H9 (cell line): Measurements from ENCODE around the gene AARSD1. TPM values are rescaled to one million over a fixed set of nuclear protein-coding genes. Genes with fewer than 3 reads are reported as not detected.

ENCODE experiments used
- DNase-seq: peaks from one replicate; pipeline ENCODE4 v3.0.0-alpha.2; 2017
- H2AFZ ChIP-seq: one replicate; pipeline ENCODE4 v1.6.1; 2013; ENCODE audit warnings: mild to moderate bottlenecking, low read length, control low read depth, moderate library complexity
- H2AK5ac ChIP-seq: 2 replicates; pipeline ENCODE4 v1.6.1; 2013; ENCODE audit warnings: low read length, control low read depth, mixed read lengths; ENCODE audit not compliant: insufficient read length
- H2BK120ac ChIP-seq: one replicate; pipeline ENCODE4 v1.6.1; 2013; ENCODE audit warnings: low read depth, mild to moderate bottlenecking, low read length, control low read depth, inconsistent platforms; ENCODE audit not compliant: poor library complexity, severe bottlenecking
- H2BK12ac ChIP-seq: 2 replicates; pipeline ENCODE4 v1.6.1; 2013; ENCODE audit warnings: low read length, control low read depth, mixed read lengths, low read depth; ENCODE audit not compliant: insufficient read length
- H2BK15ac ChIP-seq: 2 replicates; pipeline ENCODE4 v1.6.1; 2013; ENCODE audit warnings: low read depth, low read length, control low read depth
- H2BK20ac ChIP-seq: one replicate; pipeline ENCODE4 v1.6.1; 2013; ENCODE audit warnings: low read depth, mild to moderate bottlenecking, low read length, control low read depth, inconsistent platforms; ENCODE audit not compliant: poor library complexity, severe bottlenecking
- H2BK5ac ChIP-seq: 2 replicates; pipeline ENCODE4 v1.6.1; 2013; ENCODE audit warnings: low read length, control low read depth, mixed read lengths; ENCODE audit not compliant: insufficient read length
- H3K14ac ChIP-seq: 2 replicates; pipeline ENCODE4 v1.6.1; 2013; ENCODE audit warnings: low read length, control low read depth; ENCODE audit not compliant: insufficient read depth
- H3K18ac ChIP-seq: 2 replicates; pipeline ENCODE4 v1.6.1; 2013; ENCODE audit warnings: low read depth, mild to moderate bottlenecking, mixed read lengths, low read length, control low read depth; ENCODE audit not compliant: insufficient read length
- H3K23ac ChIP-seq: 2 replicates; pipeline ENCODE4 v1.6.1; 2013; ENCODE audit warnings: low read length, control low read depth, mixed read lengths, low read depth; ENCODE audit not compliant: insufficient read length
- H3K23me2 ChIP-seq: 2 replicates; pipeline ENCODE4 v1.6.1; 2013; ENCODE audit warnings: low read depth, mild to moderate bottlenecking, mixed read lengths, low read length, control low read depth; ENCODE audit not compliant: insufficient read length, poor library complexity, severe bottlenecking
- H3K27ac ChIP-seq: 2 replicates; pipeline ENCODE4 v1.5.1; 2013; ENCODE audit warnings: low read length, control low read depth, mixed read lengths, low read depth; ENCODE audit not compliant: insufficient read length
- H3K27me3 ChIP-seq: 2 replicates; pipeline ENCODE4 v1.6.1; 2013; ENCODE audit warnings: low read length, control low read depth, inconsistent platforms; ENCODE audit not compliant: insufficient read depth
- H3K4ac ChIP-seq: 2 replicates; pipeline ENCODE4 v1.6.1; 2013; ENCODE audit warnings: low read depth, mild to moderate bottlenecking, control low read depth, inconsistent platforms, low read length, moderate library complexity
- H3K4me1 ChIP-seq: 2 replicates; pipeline ENCODE4 v1.6.1; 2013; ENCODE audit warnings: low read length, control low read depth, inconsistent platforms; ENCODE audit not compliant: insufficient read depth
- H3K4me2 ChIP-seq: 2 replicates; pipeline ENCODE4 v1.6.1; 2013; ENCODE audit warnings: low read length, control low read depth, mixed read lengths; ENCODE audit not compliant: insufficient read length, insufficient read depth
- H3K56ac ChIP-seq: 2 replicates; pipeline ENCODE4 v1.6.1; 2013; ENCODE audit warnings: low read depth, mild to moderate bottlenecking, mixed read lengths, low read length, control low read depth; ENCODE audit not compliant: insufficient read length
- H3K79me1 ChIP-seq: 2 replicates; pipeline ENCODE4 v1.6.1; 2013; ENCODE audit warnings: low read depth, mild to moderate bottlenecking, moderate library complexity, low read length, control low read depth, inconsistent platforms; ENCODE audit not compliant: insufficient read depth, poor library complexity, severe bottlenecking
- H3K79me2 ChIP-seq: 2 replicates; pipeline ENCODE4 v1.6.1; 2013; ENCODE audit warnings: low read length, control low read depth, inconsistent platforms; ENCODE audit not compliant: insufficient read depth
- H3K9ac ChIP-seq: 2 replicates; pipeline ENCODE4 v1.6.1; 2013; ENCODE audit warnings: low read length, control low read depth, mixed read lengths; ENCODE audit not compliant: insufficient read length; ENCODE audit errors: extremely low read depth
- H3K9me3 ChIP-seq: one replicate; pipeline ENCODE4 v1.6.1; 2013; ENCODE audit warnings: low read depth, low read length, inconsistent platforms; ENCODE audit not compliant: control insufficient read depth
- H3T11ph ChIP-seq: one replicate; pipeline ENCODE4 v1.6.1; 2013; ENCODE audit warnings: mild to moderate bottlenecking, low read length, control low read depth, inconsistent platforms
- H4K20me1 ChIP-seq: one replicate; pipeline ENCODE4 v1.6.1; 2013; ENCODE audit not compliant: control insufficient read depth, insufficient read length, insufficient read depth
- H4K5ac ChIP-seq: 2 replicates; pipeline ENCODE4 v1.6.1; 2013; ENCODE audit warnings: low read depth, mild to moderate bottlenecking, mixed read lengths, low read length, control low read depth; ENCODE audit not compliant: insufficient read length
- H4K8ac ChIP-seq: replicated peaks from 2 replicates; pipeline ENCODE4 v1.6.1; 2013; ENCODE audit warnings: low read length, control low read depth, mixed read lengths, low read depth; ENCODE audit not compliant: insufficient read length
- H4K91ac ChIP-seq: 2 replicates; pipeline ENCODE4 v1.6.1; 2013; ENCODE audit warnings: low read depth, mild to moderate bottlenecking, moderate library complexity, mixed read lengths, low read length, control low read depth; ENCODE audit not compliant: insufficient read length
- H3K27ac Mint-ChIP-seq, 3 experiments: 2 replicates in 2 of 3; 3 replicates in 1 of 3; pipeline ENCODE4 v1.8.0; 2020 to 2021; ENCODE audit warnings: mixed read lengths in 3 of 3, mild to moderate bottlenecking in 1 of 3, moderate library complexity in 1 of 3
- H3K27me3 Mint-ChIP-seq: 2 replicates; pipeline ENCODE4 v1.8.0; 2021; ENCODE audit warnings: low read depth, mild to moderate bottlenecking, moderate library complexity, mixed read lengths
- H3K36me3 Mint-ChIP-seq, 3 experiments: 2 replicates in 2 of 3; 3 replicates in 1 of 3; pipeline ENCODE4 v1.8.0; 2020 to 2021; ENCODE audit warnings: low read depth in 3 of 3, mixed read lengths in 3 of 3; ENCODE audit not compliant: insufficient read depth in 1 of 3
- H3K4me1 Mint-ChIP-seq, 2 experiments: 2 replicates each; pipeline ENCODE4 v1.8.0; 2020; ENCODE audit warnings: mixed read lengths in 2 of 2
- H3K4me3 Mint-ChIP-seq, 2 experiments: 2 replicates in 1 of 2; 3 replicates in 1 of 2; pipeline ENCODE4 v1.8.0; 2020 to 2021; ENCODE audit warnings: mild to moderate bottlenecking in 2 of 2, mixed read lengths in 2 of 2, moderate library complexity in 1 of 2
- H3K9me3 Mint-ChIP-seq, 2 experiments: 2 replicates in 1 of 2; 3 replicates in 1 of 2; pipeline ENCODE4 v1.8.0; 2020; ENCODE audit warnings: mild to moderate bottlenecking in 2 of 2, mixed read lengths in 2 of 2, moderate library complexity in 1 of 2
- CTCF ChIP-seq: fragments of 200-600 bp; sonication (generic); conservative IDR thresholded peaks from 3 replicates; pipeline ENCODE4 v1.8.0; 2021; ENCODE audit warnings: antibody characterized with exemption, mild to moderate bottlenecking
- WGBS: extraction: QIAGEN DNeasy Blood & Tissue Kit; methylation state at CpG from one replicate; pipeline ENCODE4 v1.1.7; 2013; ENCODE audit warnings: missing lambda C conversion rate, low lambda C conversion rate, mixed read lengths; ENCODE audit not compliant: insufficient read length; ENCODE audit errors: extremely low coverage; 5-methylcytosine and 5-hydroxymethylcytosine counted together
- total RNA-seq: library from RNA; stranded (reverse); gene quantifications from 2 replicates; pipeline ENCODE4 v1.2.1, GENCODE V29; 2021

Gene AARSD1
- total RNA-seq, 1 experiment from 2014 or later = 68.7 TPM

- no peak within 1 kb of the TSS for H3K4ac ChIP-seq
- Mint-ChIP-seq H3K27ac (peak within 1 kb of the TSS; percentile 84 to 98 (median 87)), H3K27me3 (no peaks in the 10 kb centered on the region), H3K36me3 (peaks cover 9 to 39% (median 20%) of the 10 kb centered on the region in 3 experiments), H3K9me3 (no peaks in the 10 kb centered on the region), H3K4me3 (peak within 1 kb of the TSS; percentile 58 to 76), H3K4me1 (peaks cover 7 to 8% of the 10 kb centered on the region in 2 experiments)
- H3K18ac ChIP-seq = no peak within 1 kb of the TSS
- H2BK12ac ChIP-seq = no peak within 1 kb of the TSS
- H2BK120ac ChIP-seq = no peak within 1 kb of the TSS
- no peak within 1 kb of the TSS for H2BK5ac ChIP-seq
- no peak within 1 kb of the TSS for H2BK20ac ChIP-seq
- peak within 1 kb of the TSS; percentile 42 for H3K4me2 ChIP-seq
- no peak within 1 kb of the TSS for H3K23ac ChIP-seq
- no peak within 1 kb of the TSS for H3K27ac ChIP-seq
- DNase-seq = peak; percentile 88
- H3K27me3 ChIP-seq = no peaks in the 10 kb centered on the region
- no peaks in the 10 kb centered on the region for H3K79me1 ChIP-seq
- no peak within 1 kb of the TSS for H3K14ac ChIP-seq
- H4K20me1 ChIP-seq = no peaks in the 10 kb centered on the region
- H4K8ac ChIP-seq = no peak within 1 kb of the TSS
- H3K56ac ChIP-seq = no peak within 1 kb of the TSS
- H3K9me3 ChIP-seq = no peaks in the 10 kb centered on the region
- no peak within 1 kb of the TSS for H4K5ac ChIP-seq
- H2AK5ac ChIP-seq = no peak within 1 kb of the TSS
- H3K4me1 ChIP-seq = no peaks in the 10 kb centered on the region
- no peak within 1 kb of the TSS for H3T11ph ChIP-seq
- H3K9ac ChIP-seq = peak within 1 kb of the TSS; percentile 20
- H2BK15ac ChIP-seq = no peak within 1 kb of the TSS
- no peak within 1 kb of the TSS for H4K91ac ChIP-seq
- H3K23me2 ChIP-seq = no peaks in the 10 kb centered on the region
- no peaks in the 10 kb centered on the region for H3K79me2 ChIP-seq
- no peak; the same call in 2 of the 3 replicates for TF ChIP-seq CTCF
- no CpG with 5 or more reads among the region's 18 CpGs for WGBS
- H2AFZ ChIP-seq = no peak within 1 kb of the TSS
Observed at GRCh38 chr17:43006639-43007551, 42.6 kb upstream of the AARSD1 start, which contains the start of gene IFI35. Gene IFI35 (plus strand): TSS chr17:43006784. CDS start chr17:43006948, 164 bp downstream.
